Esophagus squamous epithelium (tissue), 5 donors: Measurements from ENCODE around the gene RBM10. TPM values are rescaled to one million over a fixed set of nuclear protein-coding genes. Genes with fewer than 3 reads are reported as not detected.

Experiments used
- DNase-seq: peaks from one replicate; lab custom pipeline; 2025; lab: John Stamatoyannopoulos, UW
- H3K27ac ChIP-seq, 4 donors: fragments of 200-600 bp; sonication (generic); one replicate each; pipeline ENCODE4 v1.5.1; 2016 to 2019; ENCODE audit warnings: mild to moderate bottlenecking in 1 of 4
- H3K27me3 ChIP-seq, 4 donors: fragments of 200-600 bp; sonication (generic); 1 replicate in 3 of 4; 2 replicates in 1 of 4; pipeline versions ENCODE4 v1.5.1 to v1.6.0; 2017 to 2021; ENCODE audit warnings: antibody characterized with exemption in 1 of 4
- H3K36me3 ChIP-seq, 3 donors: fragments of 200-600 bp; sonication (generic); one replicate each; pipeline ENCODE4 v1.5.1; 2016 to 2019
- H3K4me1 ChIP-seq, 3 donors: fragments of 200-600 bp; sonication (generic); one replicate each; pipeline ENCODE4 v1.5.1; 2017 to 2019
- H3K4me3 ChIP-seq, 4 donors: fragments of 200-600 bp; sonication (generic); 1 replicate in 3 of 4; 2 replicates in 1 of 4; pipeline ENCODE4 v1.5.1; 2016 to 2019; ENCODE audit warnings: mild to moderate bottlenecking in 2 of 4, moderate library complexity in 1 of 4
- H3K9me3 ChIP-seq, 3 donors: fragments of 200-600 bp; sonication (generic); one replicate each; pipeline ENCODE4 v1.5.1; 2016 to 2019
- CTCF ChIP-seq, 6 experiments: fragments of 450-650 bp in 4 of 6; fragments of 200-600 bp in 2 of 6; sonication (generic) in 2 of 6; IDR thresholded peaks; one replicate each; pipeline ENCODE4 v1.5.1; 2016 to 2019; ENCODE audit warnings: antibody characterized with exemption in 6 of 6, mild to moderate bottlenecking in 4 of 6, moderate library complexity in 4 of 6
- POLR2A ChIP-seq, 4 donors: fragments of 450-650 bp; IDR thresholded peaks; one replicate each; pipeline ENCODE4 v1.6.1; 2017; ENCODE audit warnings: antibody characterized with exemption in 4 of 4, mild to moderate bottlenecking in 4 of 4, moderate library complexity in 3 of 4
- WGBS, 2 donors: methylation state at CpG; one replicate each; pipeline ENCODE4 v1.1.5; 2018; 5-methylcytosine and 5-hydroxymethylcytosine counted together
- intact Hi-C: fragments of 100-400 bp; cut with DNase I; formaldehyde crosslinking; loops from one replicate; pipeline ENCODE4 v1.15.0; 2022
- total RNA-seq, 4 donors: library from RNA; depleted of rRNA; stranded (reverse); fragments of >200 nt; gene quantifications; one replicate each; pipeline ENCODE4 v1.1.0, GENCODE V29; 2016
- donor health status: DM: yes; HTN: yes; CAD: no.

RBM10 gene
- total RNA-seq, 4 donors from 2014 or later: 28.1 to 35.6 (median 28.6) TPM

GRCh38 chrX:47182106-47182700, 37.2 kb downstream of the RBM10 start:
- 83 to 92% methylated on average over 2 of the region's 9 CpGs for WGBS, 2 donors
- Histone ChIP-seq H3K36me3 (peaks cover 9 to 100% (median 26%) of the 10 kb centered on the region in 3 donors), H3K4me3 (no peak overlapping the region), H3K27me3 (no peaks in the 10 kb centered on the region), H3K27ac (no peak overlapping the region), H3K9me3 (no peaks in the 10 kb centered on the region), H3K4me1 (peaks cover 0 to 8% (median 3%) of the 10 kb centered on the region in 3 donors)
- DNase-seq: no peak
- intact Hi-C loops: no loop called here
- TF ChIP-seq POLR2A (IDR thresholded peaks at IDR 0.05): no peak
- TF ChIP-seq CTCF (IDR thresholded peaks at IDR 0.05): no peak

- H3K4me1 ChIP-seq: peaks cover 0 to under 1% (median 0%) of the 10 kb centered on the region in 3 donors
- H3K27me3 ChIP-seq: no peaks in the 10 kb centered on the region
- peaks cover 9 to 78% (median 26%) of the 10 kb centered on the region in 3 donors for H3K36me3 ChIP-seq
- no peaks in the 10 kb centered on the region for H3K9me3 ChIP-seq
- intact Hi-C loops: no loop called here
- H3K4me3 ChIP-seq: no peak overlapping the region
- TF ChIP-seq POLR2A (IDR thresholded peaks at IDR 0.05): no peak
- TF ChIP-seq CTCF (IDR thresholded peaks at IDR 0.05): no peak
- DNase-seq: no peak
- H3K27ac ChIP-seq: no peak overlapping the region
- WGBS, 2 donors: 80 to 100% methylated on average over 1 to 4 of the region's 4 CpGs
These were observed 39.5 kb downstream of the RBM10 start for GRCh38 chrX:47184486-47184885.

- H3K4me1 ChIP-seq: peaks cover 0 to under 1% (median 0%) of the 10 kb centered on the region in 3 donors
- no peak for TF ChIP-seq CTCF (IDR thresholded peaks at IDR 0.05)
- TF ChIP-seq POLR2A (IDR thresholded peaks at IDR 0.05): no peak
- no peak for DNase-seq
- H3K4me3 ChIP-seq: no peak overlapping the region
- H3K36me3 ChIP-seq: peaks cover 9 to 70% (median 21%) of the 10 kb centered on the region in 3 donors
- intact Hi-C loops: no loop called here
- H3K27ac ChIP-seq: no peak overlapping the region
- no peaks in the 10 kb centered on the region for H3K27me3 ChIP-seq
- 80% methylated on average over 4 of the region's 17 CpGs; no CpG with 5 or more reads in 1 of the 2 donors for WGBS, 2 donors
- no peaks in the 10 kb centered on the region for H3K9me3 ChIP-seq
These were observed 40.2 kb downstream of the RBM10 start for GRCh38 chrX:47185241-47185640.

GRCh38 chrX:47186096-47186740, 41.2 kb downstream of the RBM10 start:
- H3K36me3 ChIP-seq: peaks cover 5 to 61% (median 19%) of the 10 kb centered on the region in 3 donors
- H3K4me3 ChIP-seq: no peak overlapping the region
- H3K9me3 ChIP-seq: no peaks in the 10 kb centered on the region
- DNase-seq: no peak
- intact Hi-C loops: no loop called here
- no peaks in the 10 kb centered on the region for H3K27me3 ChIP-seq
- TF ChIP-seq POLR2A (IDR thresholded peaks at IDR 0.05) (no peak), CTCF (IDR thresholded peaks at IDR 0.05) (no peak)
- peaks cover 0 to 8% (median 0%) of the 10 kb centered on the region in 3 donors for H3K4me1 ChIP-seq
- no peak overlapping the region for H3K27ac ChIP-seq
- 76 to 86% methylated on average over 2 to 14 of the region's 27 CpGs for WGBS, 2 donors

GRCh38 chrX:47187106-47187677, 42.2 kb downstream of the RBM10 start:
- H3K27ac ChIP-seq: no peak overlapping the region
- TF ChIP-seq POLR2A (IDR thresholded peaks at IDR 0.05) (no peak), CTCF (IDR thresholded peaks at IDR 0.05) (no peak)
- intact Hi-C loops: no loop called here
- DNase-seq: no peak
- peaks cover 0 to 18% (median 0%) of the 10 kb centered on the region in 3 donors for H3K4me1 ChIP-seq
- WGBS, 2 donors: no CpG with 5 or more reads among the region's 4 CpGs
- H3K36me3 ChIP-seq: peaks cover 0 to 51% (median 13%) of the 10 kb centered on the region in 3 donors
- H3K4me3 ChIP-seq: no peak overlapping the region
- H3K9me3 ChIP-seq: no peaks in the 10 kb centered on the region
- H3K27me3 ChIP-seq: no peaks in the 10 kb centered on the region
